GM21737 (cell line): ENCODE results near the gene SALL4.
"Not testable (repeated sequence)": the region's sequence is repeated elsewhere in the genome, so short reads cannot be mapped to it uniquely, and the experiment has no call there.

ENCODE experiments used
- ATAC-seq: cut with Tn5 transposase; IDR thresholded peaks from one replicate; pipeline ENCODE4 v1.9.1; 2021; ENCODE audit warnings: mild to moderate bottlenecking, moderate library complexity; ENCODE audit not compliant: unreplicated experiment

The SALL4 gene

GRCh38 chr20:51802170-51802751 lies at the start of gene SALL4:
TSS of gene SALL4 (minus strand) at chr20:51802521. CDS start at chr20:51802408, 113 bp downstream.
- no peak for ATAC-seq

GRCh38 chr20:51848346-51848745 lies 46.0 kb upstream of the SALL4 start:
- no peak for ATAC-seq

GRCh38 chr20:51840865-51841264 lies 38.5 kb upstream of the SALL4 start:
- ATAC-seq = no peak

- no peak for ATAC-seq
Observed at GRCh38 chr20:51837876-51838420, 35.6 kb upstream of the SALL4 start.

- ATAC-seq = no peak
Observed at GRCh38 chr20:51837436-51837835, 35.1 kb upstream of the SALL4 start.

- no peak for ATAC-seq
Observed at GRCh38 chr20:51833326-51833725, 31.0 kb upstream of the SALL4 start.

- no peak for ATAC-seq
Observed at GRCh38 chr20:51832276-51832675, 30.0 kb upstream of the SALL4 start.

GRCh38 chr20:51831866-51832265 lies 29.5 kb upstream of the SALL4 start:
- ATAC-seq = no peak

GRCh38 chr20:51830538-51830937 lies 28.2 kb upstream of the SALL4 start:
- no peak for ATAC-seq

GRCh38 chr20:51828762-51829161 lies 26.4 kb upstream of the SALL4 start:
- no peak for ATAC-seq

GRCh38 chr20:51826372-51826771 lies 24.1 kb upstream of the SALL4 start:
- ATAC-seq = no peak

- ATAC-seq = no peak
Observed at GRCh38 chr20:51818479-51819008, 16.2 kb upstream of the SALL4 start.

GRCh38 chr20:51816856-51817255 lies 14.5 kb upstream of the SALL4 start:
- ATAC-seq = not testable (repeated sequence)

- no peak for ATAC-seq
Observed at GRCh38 chr20:51815383-51816076, 13.2 kb upstream of the SALL4 start.

- no peak for ATAC-seq
Observed at GRCh38 chr20:51812861-51813260, 10.5 kb upstream of the SALL4 start.

GRCh38 chr20:51811514-51812128 lies 9.3 kb upstream of the SALL4 start:
- ATAC-seq = no peak

- ATAC-seq = no peak
Observed at GRCh38 chr20:51811042-51811355, 8.7 kb upstream of the SALL4 start.

GRCh38 chr20:51810155-51811041 lies 8.1 kb upstream of the SALL4 start:
- ATAC-seq = no peak

GRCh38 chr20:51807720-51808250 lies 5.5 kb upstream of the SALL4 start:
- ATAC-seq = no peak

- no peak for ATAC-seq
Observed at GRCh38 chr20:51804754-51805153, 2.4 kb upstream of the SALL4 start.
